SHP77 (cell line): ENCODE data around the gene EMP2.

Source experiments
- DNase-seq, 2 experiments: peaks; one replicate each; lab custom pipeline; 2025; lab: John Stamatoyannopoulos, UW

Gene EMP2

GRCh38 chr16:10485698-10486382, 94.6 kb downstream of the EMP2 start:
- DNase-seq: no peak

GRCh38 chr16:10485159-10485558, 95.2 kb downstream of the EMP2 start:
- DNase-seq: no peak

- DNase-seq: no peak
Observed at GRCh38 chr16:10480151-10480550, 100.2 kb downstream of the EMP2 start.
